NOMO-1 treated with DMSO at 0.1 percent for 48 hours (cell line): ENCODE measurements around the gene OR6M1.

Source experiments
- DNase-seq: peaks from one replicate; lab custom pipeline; 2025; ENCODE audit not compliant: unreplicated experiment; lab: John Stamatoyannopoulos, UW

OR6M1 gene

GRCh38 chr11:123775715-123776549 lies 30.2 kb downstream of the OR6M1 start:
- no peak for DNase-seq

GRCh38 chr11:123775289-123775688 lies 30.9 kb downstream of the OR6M1 start:
- DNase-seq = no peak

- no peak for DNase-seq
These were observed 32.2 kb downstream of the OR6M1 start for GRCh38 chr11:123773959-123774358.

- no peak for DNase-seq
These were observed 33.1 kb downstream of the OR6M1 start for GRCh38 chr11:123773026-123773425.

GRCh38 chr11:123771664-123772063 lies 34.5 kb downstream of the OR6M1 start:
- DNase-seq = no peak

GRCh38 chr11:123770712-123771111 lies 35.4 kb downstream of the OR6M1 start:
- no peak for DNase-seq

GRCh38 chr11:123765601-123766000 lies 40.5 kb downstream of the OR6M1 start:
- no peak for DNase-seq

GRCh38 chr11:123762422-123762821 lies 43.7 kb downstream of the OR6M1 start:
- no peak for DNase-seq

GRCh38 chr11:123760894-123761293 lies 45.3 kb downstream of the OR6M1 start:
- DNase-seq = no peak

- DNase-seq = no peak
These were observed 48.2 kb downstream of the OR6M1 start for GRCh38 chr11:123757976-123758375.

- DNase-seq = no peak
These were observed 50.3 kb downstream of the OR6M1 start for GRCh38 chr11:123755813-123756212.
